ENCODE measurements around the gene PLEK2. TPM values are rescaled to one million over a fixed set of nuclear protein-coding genes. Genes with fewer than 3 reads are reported as not detected.

The PLEK2 gene
- total RNA-seq, 1 experiment from 2014 or later = 9.1 TPM

- no peaks in the 10 kb centered on the region for H3K27me3 ChIP-seq (ENCODE audit: control insufficient read depth, insufficient read depth, low read length)
- peaks cover 50% of the 10 kb centered on the region for H3K36me3 ChIP-seq (ENCODE audit: control insufficient read depth, insufficient read depth, low read length)
- peaks cover 7% of the 10 kb centered on the region for H3K4me1 ChIP-seq (ENCODE audit: control insufficient read depth, insufficient read depth, low read length)
- H3K4me3 ChIP-seq (ENCODE audit: low read depth in 2 of 2, low read length in 2 of 2) = no peak overlapping the region
- CTCF ChIA-PET = no interaction called here
- BruUV-seq (replicated peaks) = no TSS peak
- no peak for DNase-seq (ENCODE audit: low read depth, low spot score)
- in situ Hi-C loops (cut with HindIII; ENCODE audit: low pct_unique_long_range_greater_than_20kb, low sequenced_read_pairs) = no loop called here
- TF ChIP-seq SIN3A (IDR thresholded peaks at IDR 0.05; ENCODE audit: borderline replicate concordance, insufficient read depth, low read depth, low read length) (no peak), POLR2AphosphoS5 (IDR thresholded peaks at IDR 0.05; ENCODE audit: low read depth, low read length) (no peak), TCF7L2 (IDR thresholded peaks at IDR 0.05; ENCODE audit: low read depth, low read length) (no peak)
- TF ChIP-seq, protein P1, sequence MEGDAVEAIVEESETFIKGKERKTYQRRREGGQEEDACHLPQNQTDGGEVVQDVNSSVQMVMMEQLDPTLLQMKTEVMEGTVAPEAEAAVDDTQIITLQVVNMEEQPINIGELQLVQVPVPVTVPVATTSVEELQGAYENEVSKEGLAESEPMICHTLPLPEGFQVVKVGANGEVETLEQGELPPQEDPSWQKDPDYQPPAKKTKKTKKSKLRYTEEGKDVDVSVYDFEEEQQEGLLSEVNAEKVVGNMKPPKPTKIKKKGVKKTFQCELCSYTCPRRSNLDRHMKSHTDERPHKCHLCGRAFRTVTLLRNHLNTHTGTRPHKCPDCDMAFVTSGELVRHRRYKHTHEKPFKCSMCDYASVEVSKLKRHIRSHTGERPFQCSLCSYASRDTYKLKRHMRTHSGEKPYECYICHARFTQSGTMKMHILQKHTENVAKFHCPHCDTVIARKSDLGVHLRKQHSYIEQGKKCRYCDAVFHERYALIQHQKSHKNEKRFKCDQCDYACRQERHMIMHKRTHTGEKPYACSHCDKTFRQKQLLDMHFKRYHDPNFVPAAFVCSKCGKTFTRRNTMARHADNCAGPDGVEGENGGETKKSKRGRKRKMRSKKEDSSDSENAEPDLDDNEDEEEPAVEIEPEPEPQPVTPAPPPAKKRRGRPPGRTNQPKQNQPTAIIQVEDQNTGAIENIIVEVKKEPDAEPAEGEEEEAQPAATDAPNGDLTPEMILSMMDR (IDR thresholded peaks at IDR 0.05) = no peak
- TF ChIP-seq, protein P2, sequence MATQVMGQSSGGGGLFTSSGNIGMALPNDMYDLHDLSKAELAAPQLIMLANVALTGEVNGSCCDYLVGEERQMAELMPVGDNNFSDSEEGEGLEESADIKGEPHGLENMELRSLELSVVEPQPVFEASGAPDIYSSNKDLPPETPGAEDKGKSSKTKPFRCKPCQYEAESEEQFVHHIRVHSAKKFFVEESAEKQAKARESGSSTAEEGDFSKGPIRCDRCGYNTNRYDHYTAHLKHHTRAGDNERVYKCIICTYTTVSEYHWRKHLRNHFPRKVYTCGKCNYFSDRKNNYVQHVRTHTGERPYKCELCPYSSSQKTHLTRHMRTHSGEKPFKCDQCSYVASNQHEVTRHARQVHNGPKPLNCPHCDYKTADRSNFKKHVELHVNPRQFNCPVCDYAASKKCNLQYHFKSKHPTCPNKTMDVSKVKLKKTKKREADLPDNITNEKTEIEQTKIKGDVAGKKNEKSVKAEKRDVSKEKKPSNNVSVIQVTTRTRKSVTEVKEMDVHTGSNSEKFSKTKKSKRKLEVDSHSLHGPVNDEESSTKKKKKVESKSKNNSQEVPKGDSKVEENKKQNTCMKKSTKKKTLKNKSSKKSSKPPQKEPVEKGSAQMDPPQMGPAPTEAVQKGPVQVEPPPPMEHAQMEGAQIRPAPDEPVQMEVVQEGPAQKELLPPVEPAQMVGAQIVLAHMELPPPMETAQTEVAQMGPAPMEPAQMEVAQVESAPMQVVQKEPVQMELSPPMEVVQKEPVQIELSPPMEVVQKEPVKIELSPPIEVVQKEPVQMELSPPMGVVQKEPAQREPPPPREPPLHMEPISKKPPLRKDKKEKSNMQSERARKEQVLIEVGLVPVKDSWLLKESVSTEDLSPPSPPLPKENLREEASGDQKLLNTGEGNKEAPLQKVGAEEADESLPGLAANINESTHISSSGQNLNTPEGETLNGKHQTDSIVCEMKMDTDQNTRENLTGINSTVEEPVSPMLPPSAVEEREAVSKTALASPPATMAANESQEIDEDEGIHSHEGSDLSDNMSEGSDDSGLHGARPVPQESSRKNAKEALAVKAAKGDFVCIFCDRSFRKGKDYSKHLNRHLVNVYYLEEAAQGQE (IDR thresholded peaks at IDR 0.05; ENCODE audit: insufficient read depth in 1 of 2, low read depth in 2 of 2, low read length in 1 of 2) = no peak
- intact Hi-C loops (cut with micrococcal nuclease; ENCODE audit: unreplicated experiment) = no loop called here
- H3K27ac ChIP-seq (ENCODE audit: low read length) = no peak overlapping the region
- POLR2A ChIA-PET = no interaction called here
- no peak for ATAC-seq
- H3K9me3 ChIP-seq (ENCODE audit: control insufficient read depth, insufficient read depth, low read depth, low read length) = no peaks in the 10 kb centered on the region
Observed at GRCh38 chr14:67372833-67373232, 39.1 kb downstream of the PLEK2 start.

- intact Hi-C loops (cut with micrococcal nuclease; ENCODE audit: unreplicated experiment) = no loop called here
- peaks cover 7% of the 10 kb centered on the region for H3K4me1 ChIP-seq (ENCODE audit: control insufficient read depth, insufficient read depth, low read length)
- H3K27ac ChIP-seq (ENCODE audit: low read length) = no peak overlapping the region
- in situ Hi-C loops (cut with HindIII; ENCODE audit: low pct_unique_long_range_greater_than_20kb, low sequenced_read_pairs) = no loop called here
- no peaks in the 10 kb centered on the region for H3K27me3 ChIP-seq (ENCODE audit: control insufficient read depth, insufficient read depth, low read length)
- no TSS peak for BruUV-seq (replicated peaks)
- no peak for DNase-seq (ENCODE audit: low read depth, low spot score)
- H3K9me3 ChIP-seq (ENCODE audit: control insufficient read depth, insufficient read depth, low read depth, low read length) = no peaks in the 10 kb centered on the region
- TF ChIP-seq POLR2AphosphoS5 (IDR thresholded peaks at IDR 0.05; ENCODE audit: low read depth, low read length) (no peak), SIN3A (IDR thresholded peaks at IDR 0.05; ENCODE audit: borderline replicate concordance, insufficient read depth, low read depth, low read length) (no peak), TCF7L2 (IDR thresholded peaks at IDR 0.05; ENCODE audit: low read depth, low read length) (no peak)
- TF ChIP-seq, protein P1 (IDR thresholded peaks at IDR 0.05) = no peak
- TF ChIP-seq, protein P2 (IDR thresholded peaks at IDR 0.05; ENCODE audit: insufficient read depth in 1 of 2, low read depth in 2 of 2, low read length in 1 of 2) = no peak
- peaks cover 55% of the 10 kb centered on the region for H3K36me3 ChIP-seq (ENCODE audit: control insufficient read depth, insufficient read depth, low read length)
- peak; percentile 67; the same call in 1 of the 2 replicates for ATAC-seq
- POLR2A ChIA-PET = no interaction called here
- no peak overlapping the region for H3K4me3 ChIP-seq (ENCODE audit: low read depth in 2 of 2, low read length in 2 of 2)
- CTCF ChIA-PET = no interaction called here
Observed at GRCh38 chr14:67371247-67372148, 40.5 kb downstream of the PLEK2 start.

All from Panc1 (cell line).